ENCODE data around the gene NACA2.

NACA2 gene

DNA sequence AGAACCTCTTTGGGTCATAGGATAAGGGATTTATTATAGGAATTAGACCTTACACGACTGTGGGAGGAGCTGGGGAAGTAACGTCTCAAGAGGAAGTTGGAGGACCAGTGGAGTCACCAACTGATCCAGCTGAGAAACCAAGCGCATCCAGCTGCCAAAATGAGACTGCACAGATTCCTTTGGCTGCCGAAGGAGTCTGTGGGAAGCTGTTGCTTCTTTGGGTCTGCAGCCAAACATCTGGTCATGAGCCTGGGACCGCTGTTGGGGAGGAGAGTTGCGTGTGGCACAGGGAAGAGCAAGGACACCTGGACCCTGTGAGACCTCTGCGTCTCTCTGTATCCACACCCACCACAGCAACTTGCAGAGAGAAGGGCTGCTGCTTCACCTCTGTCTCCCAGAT is 2.4 kb upstream of the NACA2 start:
- TF ChIP-seq EP300 (IDR thresholded peaks at IDR 0.05; ENCODE audit: borderline replicate concordance) (no peak), CEBPB (IDR thresholded peaks at IDR 0.05) (no peak)
- TF ChIP-seq, protein P1, sequence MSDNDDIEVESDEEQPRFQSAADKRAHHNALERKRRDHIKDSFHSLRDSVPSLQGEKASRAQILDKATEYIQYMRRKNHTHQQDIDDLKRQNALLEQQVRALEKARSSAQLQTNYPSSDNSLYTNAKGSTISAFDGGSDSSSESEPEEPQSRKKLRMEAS (IDR thresholded peaks at IDR 0.05): no peak
- TF ChIP-seq, protein P2, sequence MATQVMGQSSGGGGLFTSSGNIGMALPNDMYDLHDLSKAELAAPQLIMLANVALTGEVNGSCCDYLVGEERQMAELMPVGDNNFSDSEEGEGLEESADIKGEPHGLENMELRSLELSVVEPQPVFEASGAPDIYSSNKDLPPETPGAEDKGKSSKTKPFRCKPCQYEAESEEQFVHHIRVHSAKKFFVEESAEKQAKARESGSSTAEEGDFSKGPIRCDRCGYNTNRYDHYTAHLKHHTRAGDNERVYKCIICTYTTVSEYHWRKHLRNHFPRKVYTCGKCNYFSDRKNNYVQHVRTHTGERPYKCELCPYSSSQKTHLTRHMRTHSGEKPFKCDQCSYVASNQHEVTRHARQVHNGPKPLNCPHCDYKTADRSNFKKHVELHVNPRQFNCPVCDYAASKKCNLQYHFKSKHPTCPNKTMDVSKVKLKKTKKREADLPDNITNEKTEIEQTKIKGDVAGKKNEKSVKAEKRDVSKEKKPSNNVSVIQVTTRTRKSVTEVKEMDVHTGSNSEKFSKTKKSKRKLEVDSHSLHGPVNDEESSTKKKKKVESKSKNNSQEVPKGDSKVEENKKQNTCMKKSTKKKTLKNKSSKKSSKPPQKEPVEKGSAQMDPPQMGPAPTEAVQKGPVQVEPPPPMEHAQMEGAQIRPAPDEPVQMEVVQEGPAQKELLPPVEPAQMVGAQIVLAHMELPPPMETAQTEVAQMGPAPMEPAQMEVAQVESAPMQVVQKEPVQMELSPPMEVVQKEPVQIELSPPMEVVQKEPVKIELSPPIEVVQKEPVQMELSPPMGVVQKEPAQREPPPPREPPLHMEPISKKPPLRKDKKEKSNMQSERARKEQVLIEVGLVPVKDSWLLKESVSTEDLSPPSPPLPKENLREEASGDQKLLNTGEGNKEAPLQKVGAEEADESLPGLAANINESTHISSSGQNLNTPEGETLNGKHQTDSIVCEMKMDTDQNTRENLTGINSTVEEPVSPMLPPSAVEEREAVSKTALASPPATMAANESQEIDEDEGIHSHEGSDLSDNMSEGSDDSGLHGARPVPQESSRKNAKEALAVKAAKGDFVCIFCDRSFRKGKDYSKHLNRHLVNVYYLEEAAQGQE (IDR thresholded peaks at IDR 0.05; ENCODE audit: low read depth): no peak

DNA sequence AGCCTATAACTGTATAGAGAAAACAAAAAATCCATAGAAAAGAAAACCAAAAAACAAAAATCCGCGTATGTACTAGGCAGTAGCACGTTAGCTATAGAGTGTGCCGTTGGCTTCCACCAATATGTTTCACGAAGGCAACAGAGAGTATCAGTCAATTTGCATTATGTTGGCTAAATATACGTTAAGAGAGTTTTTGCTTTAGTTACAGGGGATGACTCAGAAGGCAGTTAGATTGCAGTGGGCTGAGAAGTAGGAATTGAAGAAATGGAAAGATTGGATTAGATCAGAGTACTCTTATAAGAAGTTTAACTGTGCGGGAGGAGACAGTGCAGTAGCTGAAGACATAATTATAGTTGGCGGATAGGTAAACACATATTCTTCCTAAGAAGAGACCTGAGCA is 911 bp upstream of the NACA2 start:
- no peak for TF ChIP-seq TCF12 (IDR thresholded peaks at IDR 0.05; ENCODE audit: low read depth)
- no peak for TF ChIP-seq CEBPB (IDR thresholded peaks at IDR 0.05)
- TF ChIP-seq EP300 (IDR thresholded peaks at IDR 0.05; ENCODE audit: borderline replicate concordance): no peak
- TF ChIP-seq RAD21 (IDR thresholded peaks at IDR 0.05; ENCODE audit: low read depth): no peak
- TF ChIP-seq, protein P1 (IDR thresholded peaks at IDR 0.05): no peak
- TF ChIP-seq TEAD4 (IDR thresholded peaks at IDR 0.05): no peak

DNA sequence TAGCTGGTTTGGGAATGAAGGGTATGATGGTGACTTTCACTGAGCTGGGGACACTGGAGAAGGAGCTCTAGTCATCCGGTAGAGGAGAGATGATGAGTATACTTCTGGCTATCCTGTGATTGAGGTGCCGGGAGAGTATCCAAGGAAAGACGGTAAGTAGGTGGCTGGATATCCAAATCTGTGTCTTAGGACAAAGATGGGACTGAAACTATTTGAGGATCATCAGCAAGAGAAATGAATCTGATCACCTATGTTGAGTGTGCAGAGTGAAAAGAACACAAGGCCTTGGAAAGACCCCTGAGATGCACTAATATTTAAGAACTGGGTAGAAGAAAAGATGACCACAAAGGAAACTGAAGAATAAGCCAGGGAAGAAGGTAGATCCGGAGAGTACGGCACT is 1.0 kb downstream of the NACA2 start:
- TF ChIP-seq, protein P3, sequence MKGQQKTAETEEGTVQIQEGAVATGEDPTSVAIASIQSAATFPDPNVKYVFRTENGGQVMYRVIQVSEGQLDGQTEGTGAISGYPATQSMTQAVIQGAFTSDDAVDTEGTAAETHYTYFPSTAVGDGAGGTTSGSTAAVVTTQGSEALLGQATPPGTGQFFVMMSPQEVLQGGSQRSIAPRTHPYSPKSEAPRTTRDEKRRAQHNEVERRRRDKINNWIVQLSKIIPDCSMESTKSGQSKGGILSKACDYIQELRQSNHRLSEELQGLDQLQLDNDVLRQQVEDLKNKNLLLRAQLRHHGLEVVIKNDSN (IDR thresholded peaks at IDR 0.05): no peak
- no peak for TF ChIP-seq CEBPB (IDR thresholded peaks at IDR 0.05)
- TF ChIP-seq EP300 (IDR thresholded peaks at IDR 0.05; ENCODE audit: borderline replicate concordance): no peak
- TF ChIP-seq YY1 (IDR thresholded peaks at IDR 0.05; ENCODE audit: low read depth): no peak
- TF ChIP-seq TAF1 (IDR thresholded peaks at IDR 0.05; ENCODE audit: low read depth): no peak
- TF ChIP-seq, protein P2 (IDR thresholded peaks at IDR 0.05; ENCODE audit: low read depth): no peak

DNA sequence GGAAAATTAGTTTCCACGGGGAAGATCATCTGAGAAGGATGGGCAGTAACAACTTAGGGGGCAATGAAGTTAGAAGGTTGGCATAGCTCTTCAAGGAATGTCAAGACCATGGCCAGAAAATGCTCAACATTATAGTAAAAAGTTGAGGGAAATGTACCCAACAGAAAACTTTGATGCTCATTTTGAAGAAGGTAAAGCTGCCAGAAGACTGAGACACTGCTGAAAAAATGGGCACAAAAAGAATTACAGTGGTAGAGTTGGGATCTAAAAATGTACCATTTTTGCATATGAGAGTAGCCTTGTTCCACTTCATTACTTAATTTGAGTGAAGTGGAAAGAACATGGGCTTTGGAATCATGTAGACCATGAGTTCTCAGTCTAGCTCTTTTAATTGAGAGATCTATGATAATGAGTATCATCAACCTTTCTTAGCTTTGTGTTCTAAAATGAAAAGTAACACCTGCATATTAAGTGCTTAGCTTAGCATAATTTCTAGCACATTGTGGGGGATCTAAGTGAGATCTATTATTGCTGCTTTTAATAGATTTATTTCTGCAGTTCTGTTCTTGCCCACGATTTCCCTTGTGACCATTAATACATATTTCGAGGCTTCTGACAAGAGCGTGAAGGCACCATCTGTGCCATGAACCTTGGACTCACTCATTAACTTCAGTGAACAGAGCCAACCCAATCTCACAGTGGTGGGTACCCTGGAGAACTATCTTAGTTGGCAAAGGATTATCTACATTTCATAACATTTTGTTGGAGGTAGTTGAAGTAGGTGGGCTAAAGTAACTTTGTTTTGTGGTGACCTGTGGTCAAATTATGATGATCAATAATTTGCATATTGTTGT is 3.0 kb downstream of the NACA2 start:
- TF ChIP-seq CEBPB (IDR thresholded peaks at IDR 0.05) (no peak), YY1 (IDR thresholded peaks at IDR 0.05; ENCODE audit: low read depth) (no peak), TAF1 (IDR thresholded peaks at IDR 0.05; ENCODE audit: low read depth) (no peak), EP300 (IDR thresholded peaks at IDR 0.05; ENCODE audit: borderline replicate concordance) (no peak), ZBTB7A (IDR thresholded peaks at IDR 0.05; ENCODE audit: low read depth) (no peak), NFIC (IDR thresholded peaks at IDR 0.05) (no peak), RAD21 (IDR thresholded peaks at IDR 0.05; ENCODE audit: low read depth) (no peak), CREB1 (IDR thresholded peaks at IDR 0.05; ENCODE audit: low read depth) (no peak), EGR1 (IDR thresholded peaks at IDR 0.05) (no peak), TEAD4 (IDR thresholded peaks at IDR 0.05) (no peak)
- TF ChIP-seq, protein P3 (IDR thresholded peaks at IDR 0.05): no peak
- TF ChIP-seq, protein P1 (IDR thresholded peaks at IDR 0.05): no peak

DNA sequence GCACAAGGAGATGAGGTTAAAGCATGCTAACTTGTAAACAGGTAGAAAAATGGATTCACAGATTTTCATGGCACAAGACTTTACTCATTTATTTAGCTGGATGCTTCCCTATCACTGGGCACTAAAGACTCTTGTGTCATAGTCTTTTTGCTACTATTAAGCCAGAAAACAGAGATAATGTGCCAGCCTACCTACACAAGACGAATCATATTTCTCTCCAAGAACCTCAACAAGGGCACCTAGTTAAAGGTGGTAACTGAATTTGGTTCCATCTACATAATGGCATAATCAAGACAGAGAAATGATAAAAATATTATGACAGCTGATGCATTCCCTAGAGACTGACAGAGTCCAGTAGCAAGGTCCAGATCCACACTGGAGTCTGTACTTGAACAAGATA is 3.8 kb downstream of the NACA2 start:
- TF ChIP-seq, protein P2 (IDR thresholded peaks at IDR 0.05; ENCODE audit: low read depth): no peak
- TF ChIP-seq ZBTB7A (IDR thresholded peaks at IDR 0.05; ENCODE audit: low read depth): no peak
- no peak for TF ChIP-seq TCF12 (IDR thresholded peaks at IDR 0.05; ENCODE audit: low read depth)
- no peak for TF ChIP-seq TEAD4 (IDR thresholded peaks at IDR 0.05)
